Stimulated activated CD8-positive, alpha-beta memory T cell treated with anti-CD3 and anti-CD28 coated beads, Interleukin-15, amount 100 ng/mL, for 4 hours (primary cell): Measurements from ENCODE around the gene NT5C3B.
"Not testable (repeated sequence)": the region's sequence is repeated elsewhere in the genome, so short reads cannot be mapped to it uniquely, and the experiment has no call there.

Experiments used
- DNase-seq, 2 donors: peaks; one replicate each; pipeline ENCODE4 v3.0.0-alpha.2; 2020; ENCODE audit warnings: low read depth in 2 of 2

The NT5C3B gene

DNA sequence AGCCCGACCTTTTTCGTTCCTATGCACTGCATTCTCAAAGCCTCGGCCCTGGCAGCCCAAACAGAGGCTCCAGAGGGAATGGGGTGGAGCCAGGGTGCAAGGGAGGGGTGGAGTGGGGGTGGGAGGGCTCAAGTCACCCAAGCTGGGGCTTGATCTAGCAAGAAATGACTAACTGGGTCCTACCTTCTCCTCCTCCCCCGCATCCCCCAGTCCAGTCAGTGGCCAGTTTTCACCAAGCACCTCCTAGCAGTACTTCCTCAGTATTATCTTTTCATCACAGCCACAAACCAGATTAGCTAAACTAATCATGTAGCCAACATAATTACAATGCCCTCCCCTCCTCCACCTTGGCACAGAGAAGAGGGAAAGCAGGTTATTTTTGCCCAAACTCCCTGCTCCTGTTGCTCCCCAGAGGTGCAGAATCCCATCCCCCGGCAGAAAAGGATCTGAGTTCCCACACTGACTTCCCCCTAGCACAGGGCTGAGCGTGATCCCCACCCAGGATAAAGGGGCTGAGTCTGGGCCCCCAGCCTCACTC lies 51.8 kb downstream of the NT5C3B start:
- no peak for DNase-seq

DNA sequence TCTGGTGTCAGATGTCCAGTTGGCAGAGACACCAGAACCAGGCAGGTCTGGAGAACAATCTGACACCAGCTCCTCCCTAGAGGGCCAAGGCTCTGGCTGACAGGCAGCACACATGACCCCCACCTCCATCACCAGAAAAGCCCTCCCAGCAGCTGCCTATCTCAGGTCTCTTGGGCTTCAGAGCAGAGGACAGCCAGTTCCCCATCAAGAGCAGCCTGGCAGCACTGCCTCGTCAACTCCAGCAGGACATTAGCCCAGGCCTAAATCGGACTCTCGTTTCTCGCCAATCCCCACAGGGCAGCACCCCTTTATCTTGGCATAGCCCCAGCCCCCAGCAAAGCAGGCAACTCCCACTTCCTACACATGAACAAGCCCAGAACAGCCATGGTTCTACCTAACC lies 53.9 kb downstream of the NT5C3B start:
- no peak for DNase-seq

DNA sequence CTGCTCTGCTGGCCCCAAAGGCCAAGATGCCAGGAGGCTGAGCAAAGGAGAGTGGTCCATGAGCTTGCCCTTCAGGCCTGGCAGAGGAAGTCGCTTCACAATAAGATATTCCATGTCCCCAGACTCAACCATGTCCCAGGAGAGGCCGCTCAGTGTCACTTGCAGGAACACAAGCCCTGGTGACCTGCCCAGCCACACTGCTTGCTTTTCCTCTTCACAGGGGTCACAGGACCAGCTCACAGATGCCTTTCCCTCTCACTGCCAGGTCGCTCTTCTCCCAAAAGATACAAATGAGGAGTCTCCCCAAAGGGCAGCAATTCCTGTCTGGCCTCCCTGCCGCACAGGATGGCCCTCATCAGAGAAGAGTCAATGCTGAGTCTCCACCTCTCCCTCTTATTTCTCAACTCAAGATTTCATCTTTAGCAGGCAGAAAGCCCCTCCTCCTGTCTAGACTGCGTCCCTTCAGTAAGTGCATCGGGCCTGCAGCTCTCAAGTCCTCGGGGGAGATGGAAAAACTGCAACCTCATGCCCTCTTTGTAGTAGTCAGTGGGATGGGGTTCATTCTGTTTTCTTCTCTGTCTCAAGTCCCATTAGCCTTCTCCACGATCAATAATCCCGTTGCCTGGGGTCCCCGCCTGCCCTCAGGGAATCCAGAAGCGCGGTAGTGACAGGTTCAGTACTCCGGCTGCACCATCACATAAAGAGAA lies 54.5 kb downstream of the NT5C3B start:
- DNase-seq, result no peak

DNA sequence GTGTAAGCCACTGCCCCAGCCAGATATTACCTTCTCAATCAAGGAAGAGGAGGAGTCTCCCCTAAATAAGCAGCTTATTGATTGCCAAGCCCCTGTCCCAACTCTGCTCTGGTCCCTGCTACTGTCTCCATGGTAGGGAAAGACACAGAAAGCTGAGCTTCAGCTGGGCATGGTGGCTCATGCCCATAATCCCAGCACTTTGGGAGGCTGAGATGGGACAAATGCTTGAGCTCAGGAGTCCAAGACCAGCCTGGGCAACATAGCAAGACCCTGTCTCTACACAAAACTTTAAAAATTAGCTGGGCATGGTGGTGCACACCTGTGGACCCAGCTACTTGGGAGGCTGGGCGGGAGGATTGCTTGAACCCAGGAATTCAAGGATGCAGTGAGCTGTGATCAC lies 56.1 kb downstream of the NT5C3B start:
- DNase-seq, result no peak

DNA sequence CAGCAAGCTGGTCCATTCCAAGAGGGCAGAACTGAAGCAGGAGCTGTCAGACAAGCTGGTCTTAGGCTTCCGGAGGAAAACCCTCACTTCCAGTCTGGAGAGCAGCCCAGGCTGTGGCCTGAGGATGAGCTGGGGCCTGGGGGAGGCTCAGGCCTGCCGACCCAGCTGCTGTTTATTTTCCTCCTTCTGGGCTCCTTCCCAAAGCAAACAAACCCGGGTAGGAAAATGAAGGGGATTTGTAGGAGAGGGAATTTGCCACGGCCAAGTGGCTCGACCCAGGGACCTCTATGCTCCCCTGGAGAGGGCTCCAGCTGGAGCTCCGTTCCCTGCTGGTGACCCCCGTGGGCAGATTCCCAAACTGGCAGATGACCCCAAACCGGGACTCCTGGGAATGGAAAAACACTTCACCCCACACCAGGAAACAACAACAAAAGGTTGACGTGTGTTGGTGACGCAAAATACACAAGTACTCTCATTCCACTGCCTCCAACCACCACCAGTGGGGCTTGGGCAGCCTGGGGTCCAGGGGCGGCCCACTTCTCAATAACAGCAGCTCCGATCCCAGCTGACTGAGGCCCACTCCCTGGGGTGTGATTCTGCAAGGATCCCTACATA lies 58.4 kb downstream of the NT5C3B start:
- no peak for DNase-seq

DNA sequence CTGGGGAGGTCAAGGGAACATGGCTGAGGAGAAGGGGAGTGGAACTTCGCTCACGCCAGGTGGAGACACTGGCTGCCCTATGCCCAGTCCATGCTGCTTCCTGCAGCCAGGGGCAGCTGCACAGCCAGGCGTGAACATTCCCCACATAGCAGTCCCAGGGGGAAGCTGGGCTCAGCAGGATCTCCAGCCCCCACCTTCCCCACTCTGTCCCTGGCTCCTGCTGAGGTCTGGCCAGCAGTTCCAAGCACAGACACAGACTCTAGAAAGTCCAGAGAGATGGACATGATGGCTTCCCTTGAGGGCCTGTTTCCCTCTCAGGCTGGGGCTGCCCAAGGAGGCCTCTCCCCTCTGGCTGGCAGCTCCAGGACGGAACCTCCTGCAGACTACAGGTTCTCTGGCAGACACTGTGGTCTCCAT lies 58.9 kb downstream of the NT5C3B start:
- DNase-seq, result no peak

DNA sequence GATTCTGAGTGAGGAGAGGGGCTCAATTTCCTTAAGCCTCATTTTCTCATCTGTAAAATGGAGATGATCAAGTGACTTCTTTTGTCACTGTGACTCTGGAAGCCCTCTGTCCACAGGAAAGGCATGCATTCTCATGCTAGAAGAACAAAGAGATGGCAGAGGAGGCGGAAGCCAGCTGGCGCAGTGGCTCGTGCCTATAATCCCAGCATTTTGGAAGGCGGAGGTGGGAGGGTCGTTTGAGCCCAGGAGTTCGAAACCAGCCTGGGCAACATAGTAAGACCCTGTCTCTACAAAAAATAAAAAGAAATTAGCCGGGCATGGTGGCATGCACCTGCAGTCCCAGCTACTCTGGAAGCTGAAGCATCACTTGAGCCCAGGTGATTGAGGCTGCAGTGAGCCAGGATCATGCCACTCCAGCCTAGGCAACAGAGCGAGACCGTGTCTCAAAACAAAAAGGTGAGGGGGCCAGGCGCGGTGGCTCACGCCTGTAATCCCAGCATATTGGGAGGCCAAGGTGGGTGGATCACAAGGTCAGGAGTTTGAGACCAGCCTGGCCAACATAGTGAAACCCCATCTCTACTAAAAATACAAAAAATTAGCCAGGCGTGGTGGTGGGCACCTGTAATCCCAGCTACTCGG lies 59.7 kb downstream of the NT5C3B start:
- DNase-seq, result not testable (repeated sequence)

DNA sequence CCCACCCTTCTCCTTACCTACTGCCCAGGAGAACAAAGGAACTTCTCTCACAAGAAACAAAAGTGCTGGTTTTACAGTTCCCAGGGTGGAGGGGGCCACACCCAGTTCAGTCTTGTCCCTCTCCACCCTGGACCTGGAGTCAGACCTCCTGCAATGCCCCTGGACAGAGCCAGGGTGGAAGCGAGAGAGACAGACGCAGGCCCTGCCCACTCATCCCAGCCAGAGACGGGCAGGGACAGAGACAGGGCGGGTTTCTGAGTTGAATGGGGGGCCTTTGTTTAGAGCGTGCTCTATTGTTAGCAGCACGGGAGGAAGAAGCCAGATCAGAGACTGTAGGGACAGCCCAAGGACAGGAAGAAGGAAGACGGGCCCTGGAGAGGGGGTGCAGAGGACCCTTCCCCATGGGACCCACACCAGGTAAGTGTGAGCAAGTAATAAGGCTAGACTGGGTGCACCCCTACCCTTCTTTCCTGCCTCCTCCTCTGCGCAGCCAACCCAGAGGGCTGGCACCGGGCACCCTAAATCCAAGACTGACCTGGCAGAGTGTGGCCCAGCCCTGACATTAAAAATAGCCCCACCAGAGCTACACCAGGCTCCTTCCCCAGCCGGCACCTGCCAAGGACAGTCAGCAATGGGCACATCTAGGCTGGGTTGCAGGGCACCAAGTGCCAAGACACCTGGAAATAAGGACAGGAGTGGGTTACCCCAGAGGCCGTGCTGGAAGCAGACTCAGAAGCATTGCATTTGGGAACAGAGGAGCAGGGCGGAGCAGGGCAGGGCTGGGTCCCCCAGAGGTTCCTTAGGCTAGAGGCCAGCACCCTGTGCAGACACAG lies 60.4 kb downstream of the NT5C3B start:
- no peak for DNase-seq
